GM21619 (cell line): ENCODE measurements around the gene ZNF549.

ENCODE experiments used
- ATAC-seq: cut with Tn5 transposase; IDR thresholded peaks from one replicate; pipeline ENCODE4 v1.9.1; 2021; ENCODE audit not compliant: unreplicated experiment

The ZNF549 gene

GRCh38 chr19:57566396-57567265 lies 39.5 kb downstream of the ZNF549 start:
- ATAC-seq: no peak

DNA sequence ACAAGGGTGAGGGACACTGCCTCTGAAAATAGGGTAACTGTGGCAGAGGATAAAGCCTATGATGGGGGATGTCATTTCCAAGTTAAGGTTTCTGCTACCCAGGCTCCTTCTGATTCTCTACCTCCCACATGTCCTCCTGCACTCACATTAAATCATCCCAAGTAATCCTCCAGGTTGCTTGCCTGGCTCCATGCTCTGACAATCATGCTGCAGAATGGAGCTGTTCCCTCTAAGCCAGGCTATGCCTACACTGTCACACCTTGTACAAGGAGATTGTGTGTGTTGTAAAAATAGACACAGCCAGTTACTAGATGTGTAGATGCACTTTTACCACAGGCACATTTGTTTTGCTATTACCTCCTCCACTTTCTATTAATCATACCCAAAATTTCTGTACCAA lies 43.6 kb downstream of the ZNF549 start:
- no peak for ATAC-seq

DNA sequence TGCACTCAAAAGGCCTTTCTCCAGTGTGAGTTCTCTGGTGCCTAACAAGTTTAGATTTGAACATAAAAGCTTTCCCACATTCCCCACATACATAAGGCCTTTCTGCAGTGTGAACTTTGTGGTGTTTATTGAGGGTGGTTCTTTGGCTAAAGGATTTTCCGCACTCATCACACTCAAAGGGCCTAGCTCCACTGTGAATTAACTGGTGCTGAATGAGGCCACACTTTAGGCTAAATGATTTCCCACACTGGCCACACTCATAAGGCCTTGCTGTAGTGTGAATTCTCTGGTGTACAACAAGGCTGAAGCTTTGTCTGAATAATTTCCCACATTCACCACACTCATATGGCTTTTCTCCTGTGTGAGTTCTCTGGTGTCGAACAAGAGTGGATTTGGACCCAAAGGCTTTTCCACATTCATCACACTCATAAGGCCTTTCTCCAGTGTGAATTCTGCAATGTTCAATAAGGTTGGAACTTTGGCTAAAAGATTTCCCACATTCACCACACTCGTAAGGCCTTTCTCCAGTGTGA lies 45.3 kb downstream of the ZNF549 start:
- no peak for ATAC-seq

DNA sequence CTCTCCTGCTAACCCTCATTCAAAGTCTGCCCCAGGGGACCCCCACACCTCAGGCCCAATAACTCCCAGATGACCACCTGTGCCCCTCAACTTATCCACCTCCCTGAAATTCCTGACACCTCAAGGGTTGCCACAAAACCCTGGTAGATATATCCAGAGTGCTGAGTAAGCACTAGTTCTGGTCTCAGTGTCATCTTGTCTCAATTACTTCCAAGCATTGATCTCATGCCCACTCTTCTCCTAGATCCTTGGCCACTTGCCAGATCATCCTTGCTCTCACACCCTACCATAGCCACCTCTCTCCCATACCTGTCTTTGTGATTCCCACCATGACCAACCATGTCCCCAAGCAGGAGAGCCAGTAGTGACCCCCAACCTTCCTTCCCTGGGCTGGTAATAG lies 49.5 kb downstream of the ZNF549 start:
- ATAC-seq: no peak

- ATAC-seq: peak; percentile 91
Observed at GRCh38 chr19:57578487-57579205, 51.5 kb downstream of the ZNF549 start, which contains the start of gene ZNF416. ZNF416 (minus strand) TSS chr19:57578911; CDS start chr19:57578704, 207 bp downstream.

- ATAC-seq: no peak
Observed at GRCh38 chr19:57583104-57583520, 56.0 kb downstream of the ZNF549 start.

DNA sequence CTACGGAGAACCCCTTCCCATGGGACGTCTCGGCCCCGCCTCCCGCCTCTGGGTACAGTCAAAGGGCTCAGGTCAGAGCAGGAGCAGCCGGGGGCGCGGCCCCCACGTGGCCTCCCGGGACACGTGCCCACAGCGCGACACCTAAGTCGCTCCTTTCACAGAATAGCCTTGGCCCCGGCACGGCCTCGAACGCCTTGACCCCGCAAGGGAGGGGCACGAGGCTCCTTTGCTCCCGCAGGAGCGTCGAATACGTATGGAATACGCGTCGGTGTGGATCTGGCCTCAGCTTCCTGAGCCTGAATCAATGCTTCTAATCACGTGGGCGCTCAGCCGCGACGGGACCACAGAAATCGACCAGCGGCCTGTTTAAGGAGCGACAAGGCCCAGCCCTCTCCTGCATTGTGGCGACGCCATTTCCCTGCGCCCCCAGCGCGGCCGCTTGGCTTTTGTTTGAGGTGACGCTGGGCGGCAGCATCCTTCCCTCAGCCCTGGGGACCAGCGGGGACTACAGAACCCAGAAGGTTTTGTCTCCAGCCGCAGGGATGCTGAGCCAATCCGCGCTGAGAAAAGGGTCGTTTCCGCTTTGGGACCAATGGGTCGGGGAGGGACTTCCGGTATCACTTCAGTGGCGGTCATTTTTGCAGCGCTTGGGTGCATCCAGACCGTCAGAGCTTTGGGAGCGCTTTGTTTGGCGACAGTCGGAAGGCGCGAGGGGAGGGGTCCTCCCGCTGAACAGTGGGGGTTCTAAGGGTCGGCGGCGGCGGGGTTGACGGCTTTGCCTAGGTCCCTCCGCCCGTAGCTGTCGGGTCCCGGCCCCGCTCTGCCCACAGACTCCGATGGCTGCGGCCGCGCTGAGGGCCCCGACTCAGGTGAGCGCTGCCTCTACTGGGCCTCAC lies 56.6 kb downstream of the ZNF549 start, which contains the start of gene ZIK1:
ZIK1 (plus strand) TSS at position 625 of the 896 bp plus-strand sequence; CDS start at position 837, 212 bp downstream.
- ATAC-seq: peak; percentile 83

- no peak for ATAC-seq
Observed at GRCh38 chr19:57587529-57587928, 60.4 kb downstream of the ZNF549 start.

- ATAC-seq: peak; percentile 28
Observed at GRCh38 chr19:57599377-57599760, 72.2 kb downstream of the ZNF549 start.

DNA sequence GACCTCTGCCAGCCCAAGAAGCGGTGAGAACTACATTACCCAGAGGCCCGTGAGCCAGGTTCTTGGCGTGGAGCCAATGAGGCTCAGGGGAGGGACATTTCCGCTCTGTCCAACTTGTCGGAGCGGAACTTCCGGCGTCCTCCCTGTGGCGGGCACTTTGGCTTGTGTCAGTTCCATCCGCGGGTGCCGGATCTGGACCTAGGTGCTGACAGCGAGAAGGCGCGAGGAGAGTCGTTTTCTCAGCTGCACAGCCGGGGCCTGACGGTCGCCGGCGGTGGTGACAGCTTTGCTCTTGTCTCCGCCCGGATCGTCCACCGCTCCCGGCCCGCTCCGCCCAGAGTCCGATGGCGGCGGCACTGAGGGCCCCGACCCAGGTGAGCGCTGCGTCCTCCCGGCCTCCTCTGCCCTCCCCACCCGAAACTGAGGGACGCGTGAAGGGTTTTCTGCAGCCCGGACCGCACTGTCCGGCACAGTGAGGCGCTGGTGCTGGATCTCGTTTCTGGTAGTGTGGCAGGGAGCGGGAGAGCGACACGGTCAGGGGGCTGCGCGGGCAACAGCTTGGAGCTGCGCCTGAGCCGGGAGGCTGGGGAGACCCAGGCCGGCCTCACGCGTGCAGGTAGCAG lies 72.7 kb downstream of the ZNF549 start, which contains the start of gene ZNF530:
ZNF530 (plus strand) TSS at position 125 of the 623 bp plus-strand sequence. CDS start 4,461 bp downstream, outside the sequence.
- ATAC-seq: peak; percentile 95

GRCh38 chr19:57606931-57607330 lies 79.8 kb downstream of the ZNF549 start:
- ATAC-seq: no peak
